ENCODE results near the gene TMPRSS2. TPM values are rescaled to one million over a fixed set of nuclear protein-coding genes. Genes with fewer than 3 reads are reported as not detected.
A peak's percentile ranks its signal among the peaks of the same experiment; 100 is the strongest.

TMPRSS2 gene
- not detected in 2 replicates for total RNA-seq (2014; rRNA removed; shearing (Covaris generic))

- in situ Hi-C loops (cut with HindIII; ENCODE audit: low sequenced_read_pairs), result no loop called here
- no peak for DNase-seq (ENCODE audit: low spot score)
Observed at GRCh38 chr21:41507521-41508414, at the start of gene TMPRSS2. Gene TMPRSS2 (minus strand): TSS chr21:41508158. CDS start chr21:41498133, 10,025 bp downstream.

- in situ Hi-C loops (cut with HindIII; ENCODE audit: low sequenced_read_pairs), result no loop called here
- DNase-seq (ENCODE audit: low spot score), result no peak
Observed at GRCh38 chr21:41555057-41555456, 47.1 kb upstream of the TMPRSS2 start.

- no peak for DNase-seq (ENCODE audit: low spot score)
- in situ Hi-C loops (cut with HindIII; ENCODE audit: low sequenced_read_pairs), result no loop called here
Observed at GRCh38 chr21:41552254-41552653, 44.3 kb upstream of the TMPRSS2 start.

GRCh38 chr21:41548781-41549180 is 40.8 kb upstream of the TMPRSS2 start:
- DNase-seq (ENCODE audit: low spot score), result peak; percentile 13
- in situ Hi-C loops (cut with HindIII; ENCODE audit: low sequenced_read_pairs), result no loop called here

- in situ Hi-C loops (cut with HindIII; ENCODE audit: low sequenced_read_pairs), result no loop called here
- peak; percentile 49 for DNase-seq (ENCODE audit: low spot score)
Observed at GRCh38 chr21:41547111-41547510, 39.2 kb upstream of the TMPRSS2 start.

GRCh38 chr21:41545500-41546359 is 37.8 kb upstream of the TMPRSS2 start:
- DNase-seq (ENCODE audit: low spot score), result no peak
- in situ Hi-C loops (cut with HindIII; ENCODE audit: low sequenced_read_pairs), result no loop called here

GRCh38 chr21:41542727-41543126 is 34.8 kb upstream of the TMPRSS2 start:
- no peak for DNase-seq (ENCODE audit: low spot score)
- in situ Hi-C loops (cut with HindIII; ENCODE audit: low sequenced_read_pairs), result no loop called here

- in situ Hi-C loops (cut with HindIII; ENCODE audit: low sequenced_read_pairs), result no loop called here
- no peak for DNase-seq (ENCODE audit: low spot score)
Observed at GRCh38 chr21:41537356-41537755, 29.4 kb upstream of the TMPRSS2 start.

- in situ Hi-C loops (cut with HindIII; ENCODE audit: low sequenced_read_pairs), result no loop called here
Observed at GRCh38 chr21:41536827-41537103, 28.8 kb upstream of the TMPRSS2 start.

GRCh38 chr21:41536076-41536826 is 28.3 kb upstream of the TMPRSS2 start:
- DNase-seq (ENCODE audit: low spot score), result no peak
- in situ Hi-C loops (cut with HindIII; ENCODE audit: low sequenced_read_pairs), result no loop called here

More at GRCh38 chr21:41536827-41537103, 28.8 kb upstream of the TMPRSS2 start:
- no peak for DNase-seq (ENCODE audit: low spot score)

GRCh38 chr21:41530366-41530765 is 22.4 kb upstream of the TMPRSS2 start:
- no peak for DNase-seq (ENCODE audit: low spot score)
- in situ Hi-C loops (cut with HindIII; ENCODE audit: low sequenced_read_pairs), result no loop called here

- no peak for DNase-seq (ENCODE audit: low spot score)
- in situ Hi-C loops (cut with HindIII; ENCODE audit: low sequenced_read_pairs), result no loop called here
Observed at GRCh38 chr21:41529769-41530168, 21.8 kb upstream of the TMPRSS2 start.

GRCh38 chr21:41526478-41527087 is 18.6 kb upstream of the TMPRSS2 start:
- no peak for DNase-seq (ENCODE audit: low spot score)
- in situ Hi-C loops (cut with HindIII; ENCODE audit: low sequenced_read_pairs), result no loop called here

GRCh38 chr21:41523175-41523574 is 15.2 kb upstream of the TMPRSS2 start:
- in situ Hi-C loops (cut with HindIII; ENCODE audit: low sequenced_read_pairs), result no loop called here

GRCh38 chr21:41521489-41522027 is 13.6 kb upstream of the TMPRSS2 start:
- in situ Hi-C loops (cut with HindIII; ENCODE audit: low sequenced_read_pairs), result no loop called here
- no peak for DNase-seq (ENCODE audit: low spot score)

More at GRCh38 chr21:41523175-41523574, 15.2 kb upstream of the TMPRSS2 start:
- DNase-seq (ENCODE audit: low spot score), result no peak

GRCh38 chr21:41520560-41521442 is 12.8 kb upstream of the TMPRSS2 start:
- no peak for DNase-seq (ENCODE audit: low spot score)
- in situ Hi-C loops (cut with HindIII; ENCODE audit: low sequenced_read_pairs), result no loop called here

- in situ Hi-C loops (cut with HindIII; ENCODE audit: low sequenced_read_pairs), result no loop called here
- DNase-seq (ENCODE audit: low spot score), result no peak
Observed at GRCh38 chr21:41519806-41520559, 12.0 kb upstream of the TMPRSS2 start.
